NCI-H446 (cell line): ENCODE measurements around the gene TRIM29.
"Not testable (repeated sequence)": the region's sequence is repeated elsewhere in the genome, so short reads cannot be mapped to it uniquely, and the experiment has no call there.

ENCODE experiments used
- DNase-seq, 2 experiments: peaks; one replicate each; lab custom pipeline; 2025; lab: John Stamatoyannopoulos, UW

Gene TRIM29

GRCh38 chr11:120137611-120138521 lies at the start of gene TRIM29:
TRIM29 (minus strand) TSS chr11:120138113; CDS start chr11:120138031, 82 bp downstream.
- no peak for DNase-seq

GRCh38 chr11:120186774-120187591 lies 49.1 kb upstream of the TRIM29 start:
- DNase-seq = no peak

GRCh38 chr11:120186456-120186773 lies 48.5 kb upstream of the TRIM29 start:
- no peak for DNase-seq

GRCh38 chr11:120185706-120186455 lies 48.0 kb upstream of the TRIM29 start:
- DNase-seq = no peak

- DNase-seq = no peak
Measured at GRCh38 chr11:120184946-120185705, 47.2 kb upstream of the TRIM29 start.

- DNase-seq = no peak
Measured at GRCh38 chr11:120184371-120184945, 46.5 kb upstream of the TRIM29 start.

- DNase-seq = no peak
Measured at GRCh38 chr11:120183701-120184141, 45.8 kb upstream of the TRIM29 start.

GRCh38 chr11:120182790-120183491 lies 45.0 kb upstream of the TRIM29 start:
- DNase-seq = no peak

- DNase-seq = no peak
Measured at GRCh38 chr11:120182372-120182771, 44.5 kb upstream of the TRIM29 start.

- DNase-seq = no peak
Measured at GRCh38 chr11:120181376-120181975, 43.6 kb upstream of the TRIM29 start.

GRCh38 chr11:120180551-120181232 lies 42.8 kb upstream of the TRIM29 start:
- no peak for DNase-seq

- DNase-seq = not testable (repeated sequence)
Measured at GRCh38 chr11:120180063-120180462, 42.1 kb upstream of the TRIM29 start.

GRCh38 chr11:120179057-120179672 lies 41.3 kb upstream of the TRIM29 start:
- no peak for DNase-seq

GRCh38 chr11:120178561-120179056 lies 40.7 kb upstream of the TRIM29 start:
- DNase-seq = no peak

GRCh38 chr11:120174866-120175265 lies 37.0 kb upstream of the TRIM29 start:
- no peak for DNase-seq

GRCh38 chr11:120173807-120174206 lies 35.9 kb upstream of the TRIM29 start:
- no peak for DNase-seq

GRCh38 chr11:120173019-120173705 lies 35.2 kb upstream of the TRIM29 start:
- DNase-seq = no peak
